Activated CD4-positive, alpha-beta T cell treated with anti-CD3 and anti-CD28 coated beads for 4 hours (primary cell): ENCODE results near the gene EIF3I.
A peak's percentile ranks its signal among the peaks of the same experiment; 100 is the strongest.

Experiments used
- DNase-seq, 2 donors: peaks; one replicate each; pipeline ENCODE4 v3.0.0-alpha.2; 2020

Gene EIF3I

GRCh38 chr1:32266921-32267591 is 44.8 kb downstream of the EIF3I start:
- DNase-seq, result no peak

GRCh38 chr1:32269744-32270143 is 47.5 kb downstream of the EIF3I start:
- DNase-seq, result no peak

- peak; percentile 48 to 60 for DNase-seq
Measured at GRCh38 chr1:32272557-32273390, 50.6 kb downstream of the EIF3I start.

- DNase-seq, result peak; percentile 88 to 92
Measured at GRCh38 chr1:32273391-32274208, 51.4 kb downstream of the EIF3I start.

GRCh38 chr1:32274646-32275340 is 52.6 kb downstream of the EIF3I start:
- DNase-seq, result no peak

- no peak for DNase-seq
Measured at GRCh38 chr1:32275424-32275823, 53.2 kb downstream of the EIF3I start.

GRCh38 chr1:32276032-32276782 is 54.0 kb downstream of the EIF3I start:
- DNase-seq, result no peak
